K562 (cell line): ENCODE data around the gene IL1R1.

Experiments used
- EP300 ChIP-seq: IDR thresholded peaks from 2 replicates; pipeline ENCODE4 v1.6.1; 2012; ENCODE audit warnings: low read length, improper control_type of control experiment
- ETV5 ChIP-seq: sonication (generic); formaldehyde crosslinking; IDR thresholded peaks from 2 replicates; pipeline ENCODE4 v1.4.0; 2020; ENCODE audit warnings: low read depth, mild to moderate bottlenecking, missing genetic modification reagents
- FOXA1 ChIP-seq: fragments of 450-650 bp; IDR thresholded peaks from 2 replicates; pipeline ENCODE4 v1.6.1; 2016; ENCODE audit warnings: mild to moderate bottlenecking, borderline replicate concordance
- HMG20B ChIP-seq: fragments of 250-450 bp; sonication (Bioruptor Pico); IDR thresholded peaks from 2 replicates; pipeline ENCODE4 v1.5.0; 2021; ENCODE audit warnings: mild to moderate bottlenecking
- POLR3G ChIP-seq: IDR thresholded peaks from 2 replicates; pipeline ENCODE4 v1.6.1; 2011; ENCODE audit not compliant: insufficient read length, insufficient replicate concordance; ENCODE audit errors: extremely low read depth
- SMARCB1 ChIP-seq: IDR thresholded peaks from 2 replicates; pipeline ENCODE4 v1.6.1; 2011; ENCODE audit warnings: improper control_type of control experiment, low read depth; ENCODE audit not compliant: insufficient read length
- SMARCC2 ChIP-seq: fragments of 450-650 bp; IDR thresholded peaks from 2 replicates; pipeline ENCODE4 v1.6.1; 2017; ENCODE audit warnings: antibody characterized with exemption, moderate library complexity, mild to moderate bottlenecking, low read depth
- SNRNP70 ChIP-seq: fragments of 200-400 bp; formaldehyde crosslinking; optimal IDR thresholded peaks from 2 replicates; pipeline ENCODE3; 2017; ENCODE audit warnings: low read depth, low read length
- TARDBP ChIP-seq: fragments of 450-650 bp; IDR thresholded peaks from 2 replicates; pipeline ENCODE4 v1.6.1; 2016
- USF1 ChIP-seq: sonication (generic); formaldehyde crosslinking; IDR thresholded peaks from 2 replicates; pipeline ENCODE4 v1.9.0; 2022; ENCODE audit warnings: mild to moderate bottlenecking, missing genetic modification reagents
- TF ChIP-seq, protein P1 (sequence below): sonication (generic); formaldehyde crosslinking; IDR thresholded peaks from 2 replicates; pipeline ENCODE4 v1.5.0; 2020; ENCODE audit warnings: missing genetic modification reagents
- TF ChIP-seq, protein P2 (sequence below), 3 experiments: IDR thresholded peaks in 2 of 3; conservative IDR thresholded peaks in 1 of 3; 2 replicates each; pipeline ENCODE4 v1.5.1; 2011 to 2012; ENCODE audit warnings: low read length in 3 of 3, mild to moderate bottlenecking in 3 of 3, control low read depth in 2 of 3, improper control_type of control experiment in 1 of 3, inconsistent platforms in 1 of 3, low read depth in 1 of 3, mixed read lengths in 1 of 3, moderate library complexity in 1 of 3; ENCODE audit not compliant: insufficient read depth in 2 of 3

DNA sequence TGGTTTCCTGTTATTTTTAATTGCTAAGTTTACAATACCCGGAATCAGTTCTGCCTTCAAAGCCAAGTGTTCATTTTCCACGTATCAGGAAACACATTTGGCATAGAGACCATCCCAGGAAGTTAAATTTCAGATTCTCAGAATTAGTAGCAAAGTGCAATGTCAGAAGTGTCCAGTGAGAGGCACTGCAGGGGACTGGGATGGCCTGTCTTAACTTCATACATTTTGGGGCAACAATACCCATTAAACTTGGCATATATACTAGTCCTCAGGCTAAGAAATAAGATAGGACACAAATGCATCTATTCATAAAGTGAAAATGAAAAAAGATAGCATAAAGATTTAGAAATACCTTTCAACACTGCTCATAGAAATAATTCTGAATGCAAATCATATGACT lies 42.8 kb downstream of the IL1R1 start:
- TF ChIP-seq TARDBP (no peak), FOXA1 (no peak), USF1 (CRISPR knock-in tag) (no peak), SMARCB1 (no peak), SNRNP70 (no peak), HMG20B (no peak), EP300 (no peak), POLR3G (no peak), SMARCC2 (no peak), ETV5 (no peak)
- TF ChIP-seq, protein P1, sequence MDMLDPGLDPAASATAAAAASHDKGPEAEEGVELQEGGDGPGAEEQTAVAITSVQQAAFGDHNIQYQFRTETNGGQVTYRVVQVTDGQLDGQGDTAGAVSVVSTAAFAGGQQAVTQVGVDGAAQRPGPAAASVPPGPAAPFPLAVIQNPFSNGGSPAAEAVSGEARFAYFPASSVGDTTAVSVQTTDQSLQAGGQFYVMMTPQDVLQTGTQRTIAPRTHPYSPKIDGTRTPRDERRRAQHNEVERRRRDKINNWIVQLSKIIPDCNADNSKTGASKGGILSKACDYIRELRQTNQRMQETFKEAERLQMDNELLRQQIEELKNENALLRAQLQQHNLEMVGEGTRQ (CRISPR knock-in tag) = no peak
- TF ChIP-seq, protein P2, sequence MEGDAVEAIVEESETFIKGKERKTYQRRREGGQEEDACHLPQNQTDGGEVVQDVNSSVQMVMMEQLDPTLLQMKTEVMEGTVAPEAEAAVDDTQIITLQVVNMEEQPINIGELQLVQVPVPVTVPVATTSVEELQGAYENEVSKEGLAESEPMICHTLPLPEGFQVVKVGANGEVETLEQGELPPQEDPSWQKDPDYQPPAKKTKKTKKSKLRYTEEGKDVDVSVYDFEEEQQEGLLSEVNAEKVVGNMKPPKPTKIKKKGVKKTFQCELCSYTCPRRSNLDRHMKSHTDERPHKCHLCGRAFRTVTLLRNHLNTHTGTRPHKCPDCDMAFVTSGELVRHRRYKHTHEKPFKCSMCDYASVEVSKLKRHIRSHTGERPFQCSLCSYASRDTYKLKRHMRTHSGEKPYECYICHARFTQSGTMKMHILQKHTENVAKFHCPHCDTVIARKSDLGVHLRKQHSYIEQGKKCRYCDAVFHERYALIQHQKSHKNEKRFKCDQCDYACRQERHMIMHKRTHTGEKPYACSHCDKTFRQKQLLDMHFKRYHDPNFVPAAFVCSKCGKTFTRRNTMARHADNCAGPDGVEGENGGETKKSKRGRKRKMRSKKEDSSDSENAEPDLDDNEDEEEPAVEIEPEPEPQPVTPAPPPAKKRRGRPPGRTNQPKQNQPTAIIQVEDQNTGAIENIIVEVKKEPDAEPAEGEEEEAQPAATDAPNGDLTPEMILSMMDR (IDR thresholded peaks at IDR 0.05 in 2 of 3, conservative IDR thresholded peaks at IDR 0.05 in 1 of 3; ENCODE audit: insufficient read depth in 2 of 3, low read depth in 1 of 3, low read length in 3 of 3) = peak; percentile 30 to 48 (median 42); a peak in 4 of 6 replicates
